NT2/D1 (cell line): ENCODE results near the gene EFR3B.

Experiments
- DNase-seq: peaks from one replicate; pipeline ENCODE4 v3.0.0-alpha.2; 2011; ENCODE audit warnings: low read depth, low spot score
- H3K27me3 ChIP-seq: 2 replicates; pipeline ENCODE4 v1.6.0; 2011; ENCODE audit warnings: mild to moderate bottlenecking; ENCODE audit not compliant: insufficient read length, insufficient read depth
- H3K36me3 ChIP-seq: 2 replicates; pipeline ENCODE4 v1.6.1; 2011; ENCODE audit warnings: mild to moderate bottlenecking, low read length, mixed read lengths; ENCODE audit not compliant: insufficient read depth, insufficient read length
- H3K4me1 ChIP-seq: 2 replicates; pipeline ENCODE4 v1.5.1; 2011; ENCODE audit not compliant: insufficient read depth, insufficient read length
- H3K4me3 ChIP-seq: 2 replicates; pipeline ENCODE4 v1.5.1; 2011; ENCODE audit warnings: low read depth; ENCODE audit not compliant: insufficient read length
- H3K9ac ChIP-seq: 2 replicates; pipeline ENCODE4 v1.6.0; 2011; ENCODE audit warnings: low read depth; ENCODE audit not compliant: insufficient read length
- H3K9me3 ChIP-seq: 2 replicates; pipeline ENCODE4 v1.5.1; 2011; ENCODE audit warnings: mild to moderate bottlenecking, low read length; ENCODE audit not compliant: insufficient read depth
- SUZ12 ChIP-seq: IDR thresholded peaks from 2 replicates; pipeline ENCODE4 v1.6.1; 2011; ENCODE audit not compliant: insufficient read length, insufficient read depth; ENCODE audit errors: extremely low read depth
- YY1 ChIP-seq: IDR thresholded peaks from 2 replicates; pipeline ENCODE4 v1.6.1; 2011; ENCODE audit not compliant: insufficient read length, insufficient read depth
- ZNF274 ChIP-seq: IDR thresholded peaks from 2 replicates; pipeline ENCODE4 v1.6.1; 2011; ENCODE audit warnings: mild to moderate bottlenecking, low read depth, low read length

The EFR3B gene

GRCh38 chr2:25188405-25188804, 146.5 kb downstream of the EFR3B start:
- no peak for TF ChIP-seq YY1
- Histone ChIP-seq H3K4me3 (no peak overlapping the region), H3K4me1 (no peaks in the 10 kb centered on the region), H3K36me3 (no peaks in the 10 kb centered on the region), H3K27me3 (no peaks in the 10 kb centered on the region), H3K9ac (no peak overlapping the region), H3K9me3 (no peaks in the 10 kb centered on the region)
- DNase-seq, result no peak

- no peaks in the 10 kb centered on the region for H3K9me3 ChIP-seq
- no peaks in the 10 kb centered on the region for H3K27me3 ChIP-seq
- DNase-seq, result no peak
- H3K4me1 ChIP-seq, result peaks cover 2% of the 10 kb centered on the region
- no peak overlapping the region for H3K4me3 ChIP-seq
- no peak overlapping the region for H3K9ac ChIP-seq
- no peaks in the 10 kb centered on the region for H3K36me3 ChIP-seq
- TF ChIP-seq SUZ12 (no peak), ZNF274 (no peak), YY1 (no peak)
Measured at GRCh38 chr2:25190536-25190935, 148.7 kb downstream of the EFR3B start.

GRCh38 chr2:25194576-25195122, 152.8 kb downstream of the EFR3B start:
- Histone ChIP-seq H3K9me3 (no peaks in the 10 kb centered on the region), H3K4me1 (peaks cover 3% of the 10 kb centered on the region), H3K9ac (no peak overlapping the region), H3K36me3 (no peaks in the 10 kb centered on the region), H3K27me3 (no peaks in the 10 kb centered on the region), H3K4me3 (no peak overlapping the region)
- DNase-seq, result no peak
- TF ChIP-seq SUZ12, result no peak
- TF ChIP-seq ZNF274, result no peak
- no peak for TF ChIP-seq YY1

GRCh38 chr2:25197336-25198208, 155.7 kb downstream of the EFR3B start:
- DNase-seq, result no peak
- peak overlapping the region; percentile 42 for H3K9ac ChIP-seq
- H3K4me1 ChIP-seq, result peaks cover 3% of the 10 kb centered on the region
- no peaks in the 10 kb centered on the region for H3K36me3 ChIP-seq
- no peak overlapping the region for H3K4me3 ChIP-seq
- no peaks in the 10 kb centered on the region for H3K9me3 ChIP-seq
- no peak for TF ChIP-seq YY1
- H3K27me3 ChIP-seq, result no peaks in the 10 kb centered on the region

- H3K9ac ChIP-seq, result peak overlapping the region; percentile 42
- no peak for DNase-seq
- H3K4me1 ChIP-seq, result peaks cover 3% of the 10 kb centered on the region
- TF ChIP-seq YY1 (no peak), ZNF274 (no peak), SUZ12 (no peak)
- no peaks in the 10 kb centered on the region for H3K9me3 ChIP-seq
- no peaks in the 10 kb centered on the region for H3K27me3 ChIP-seq
- H3K36me3 ChIP-seq, result no peaks in the 10 kb centered on the region
- no peak overlapping the region for H3K4me3 ChIP-seq
Measured at GRCh38 chr2:25198209-25198525, 156.3 kb downstream of the EFR3B start.

- TF ChIP-seq YY1 (no peak), ZNF274 (no peak), SUZ12 (no peak)
- H3K27me3 ChIP-seq, result no peaks in the 10 kb centered on the region
- no peak overlapping the region for H3K4me3 ChIP-seq
- H3K36me3 ChIP-seq, result no peaks in the 10 kb centered on the region
- no peak for DNase-seq
- H3K9me3 ChIP-seq, result no peaks in the 10 kb centered on the region
- H3K9ac ChIP-seq, result no peak overlapping the region
- H3K4me1 ChIP-seq, result peaks cover 3% of the 10 kb centered on the region
Measured at GRCh38 chr2:25198576-25198975, 156.7 kb downstream of the EFR3B start.

- Histone ChIP-seq H3K4me3 (no peak overlapping the region), H3K4me1 (peaks cover 2% of the 10 kb centered on the region), H3K36me3 (no peaks in the 10 kb centered on the region), H3K9me3 (no peaks in the 10 kb centered on the region), H3K27me3 (no peaks in the 10 kb centered on the region), H3K9ac (no peak overlapping the region)
- no peak for TF ChIP-seq SUZ12
- TF ChIP-seq ZNF274, result no peak
- TF ChIP-seq YY1, result no peak
- no peak for DNase-seq
Measured at GRCh38 chr2:25201265-25201664, 159.4 kb downstream of the EFR3B start.
